Bronchial epithelial cell (primary cell): Measurements from ENCODE around the gene GALNT18. TPM values are rescaled to one million over a fixed set of nuclear protein-coding genes. Genes with fewer than 3 reads are reported as not detected.

Source experiments
- DNase-seq: peaks from one replicate; pipeline ENCODE4 v3.0.0-alpha.2; 2010; ENCODE audit warnings: low read depth
- FAIRE-seq: peaks from 2 replicates; lab custom pipeline; 2011; peaks lifted over from hg19 to GRCh38; lab: Jason Lieb, UNC
- H3K27me3 ChIP-seq: 2 replicates; pipeline ENCODE4 v1.5.1; 2011; ENCODE audit warnings: low read length; ENCODE audit not compliant: control insufficient read depth, insufficient read depth
- H3K36me3 ChIP-seq: 2 replicates; pipeline ENCODE4 v1.5.1; 2011; ENCODE audit warnings: low read length; ENCODE audit not compliant: control insufficient read depth, insufficient read depth
- H3K4me3 ChIP-seq: 2 replicates; pipeline ENCODE4 v1.5.1; 2011; ENCODE audit warnings: mild to moderate bottlenecking, low read depth, low read length, control low read depth
- total RNA-seq: library from RNA; depleted of rRNA; stranded (reverse); fragments of >200 nt; gene quantifications from 2 replicates; pipeline ENCODE4 v1.2.1, GENCODE V29; 2014
- TF ChIP-seq, protein P1 (sequence below): IDR thresholded peaks from 2 replicates; pipeline ENCODE4 v1.5.1; 2011; ENCODE audit warnings: mild to moderate bottlenecking, moderate library complexity, low read length, control low read depth, inconsistent platforms; ENCODE audit not compliant: insufficient read depth, severe bottlenecking

The GALNT18 gene
- total RNA-seq, 1 donor from 2014 or later, result 26.1 TPM

DNA sequence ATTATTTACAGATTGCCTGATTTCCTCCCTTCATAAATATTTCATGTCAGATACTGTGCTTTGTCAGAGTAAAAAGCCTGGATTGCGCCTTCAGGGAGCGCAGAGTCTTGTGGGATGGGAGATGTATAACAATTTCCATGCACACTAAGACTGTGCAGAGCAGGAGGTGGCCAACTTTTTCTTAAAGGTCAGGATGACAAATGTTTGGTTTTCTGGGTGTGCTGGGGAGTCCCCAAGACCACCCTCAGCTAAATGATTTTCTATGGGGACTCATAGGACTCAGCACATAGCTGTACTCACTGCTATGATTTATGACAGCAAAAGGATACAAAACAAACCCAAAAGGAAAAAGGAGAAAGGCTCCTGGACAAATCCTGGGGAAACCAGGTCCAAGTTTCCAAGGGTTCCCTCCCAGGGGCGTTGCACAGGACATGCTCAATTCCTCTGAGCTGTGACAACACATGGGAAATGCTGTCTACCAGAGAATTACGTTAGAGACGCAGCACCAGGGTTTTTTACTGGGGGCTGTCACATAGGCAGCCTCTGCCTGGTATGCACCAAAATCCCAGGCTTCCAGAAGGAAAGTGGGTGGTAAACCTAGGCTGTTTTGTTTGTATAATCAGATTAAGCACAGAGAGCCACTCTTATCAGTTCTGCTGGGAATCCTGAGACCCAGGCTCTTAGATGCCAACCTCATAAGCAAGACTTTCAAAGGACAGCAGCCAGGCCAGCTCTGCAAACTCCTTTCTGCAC lies 327.8 kb downstream of the GALNT18 start:
- Histone ChIP-seq H3K27me3 (no peaks in the 10 kb centered on the region), H3K36me3 (no peaks in the 10 kb centered on the region), H3K4me3 (no peak overlapping the region)
- no peak for FAIRE-seq
- TF ChIP-seq, protein P1, sequence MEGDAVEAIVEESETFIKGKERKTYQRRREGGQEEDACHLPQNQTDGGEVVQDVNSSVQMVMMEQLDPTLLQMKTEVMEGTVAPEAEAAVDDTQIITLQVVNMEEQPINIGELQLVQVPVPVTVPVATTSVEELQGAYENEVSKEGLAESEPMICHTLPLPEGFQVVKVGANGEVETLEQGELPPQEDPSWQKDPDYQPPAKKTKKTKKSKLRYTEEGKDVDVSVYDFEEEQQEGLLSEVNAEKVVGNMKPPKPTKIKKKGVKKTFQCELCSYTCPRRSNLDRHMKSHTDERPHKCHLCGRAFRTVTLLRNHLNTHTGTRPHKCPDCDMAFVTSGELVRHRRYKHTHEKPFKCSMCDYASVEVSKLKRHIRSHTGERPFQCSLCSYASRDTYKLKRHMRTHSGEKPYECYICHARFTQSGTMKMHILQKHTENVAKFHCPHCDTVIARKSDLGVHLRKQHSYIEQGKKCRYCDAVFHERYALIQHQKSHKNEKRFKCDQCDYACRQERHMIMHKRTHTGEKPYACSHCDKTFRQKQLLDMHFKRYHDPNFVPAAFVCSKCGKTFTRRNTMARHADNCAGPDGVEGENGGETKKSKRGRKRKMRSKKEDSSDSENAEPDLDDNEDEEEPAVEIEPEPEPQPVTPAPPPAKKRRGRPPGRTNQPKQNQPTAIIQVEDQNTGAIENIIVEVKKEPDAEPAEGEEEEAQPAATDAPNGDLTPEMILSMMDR, result no peak
- DNase-seq, result no peak

DNA sequence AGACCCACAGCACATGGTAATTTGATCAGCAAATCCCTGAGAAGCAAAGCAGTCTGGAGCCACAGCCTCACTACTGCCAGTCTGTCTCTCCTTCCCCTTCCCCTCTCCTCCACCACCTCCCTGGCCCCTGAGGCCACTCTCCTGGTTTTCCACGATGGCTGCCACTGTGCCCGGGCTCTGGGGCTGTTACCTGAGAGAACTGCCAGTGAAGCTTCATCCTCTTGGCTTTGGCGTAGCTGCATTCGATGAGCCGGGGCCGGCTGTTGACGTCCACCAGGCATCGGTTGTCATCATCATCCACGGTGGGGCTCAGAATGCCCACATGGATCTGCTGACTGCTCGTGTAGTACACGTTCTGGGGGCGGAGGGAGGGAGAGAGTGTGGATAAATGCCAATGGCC lies 329.0 kb downstream of the GALNT18 start:
- H3K27me3 ChIP-seq, result no peaks in the 10 kb centered on the region
- DNase-seq (no peak), FAIRE-seq (no peak)
- no peaks in the 10 kb centered on the region for H3K36me3 ChIP-seq
- TF ChIP-seq, protein P1, result no peak
- no peak overlapping the region for H3K4me3 ChIP-seq

DNA sequence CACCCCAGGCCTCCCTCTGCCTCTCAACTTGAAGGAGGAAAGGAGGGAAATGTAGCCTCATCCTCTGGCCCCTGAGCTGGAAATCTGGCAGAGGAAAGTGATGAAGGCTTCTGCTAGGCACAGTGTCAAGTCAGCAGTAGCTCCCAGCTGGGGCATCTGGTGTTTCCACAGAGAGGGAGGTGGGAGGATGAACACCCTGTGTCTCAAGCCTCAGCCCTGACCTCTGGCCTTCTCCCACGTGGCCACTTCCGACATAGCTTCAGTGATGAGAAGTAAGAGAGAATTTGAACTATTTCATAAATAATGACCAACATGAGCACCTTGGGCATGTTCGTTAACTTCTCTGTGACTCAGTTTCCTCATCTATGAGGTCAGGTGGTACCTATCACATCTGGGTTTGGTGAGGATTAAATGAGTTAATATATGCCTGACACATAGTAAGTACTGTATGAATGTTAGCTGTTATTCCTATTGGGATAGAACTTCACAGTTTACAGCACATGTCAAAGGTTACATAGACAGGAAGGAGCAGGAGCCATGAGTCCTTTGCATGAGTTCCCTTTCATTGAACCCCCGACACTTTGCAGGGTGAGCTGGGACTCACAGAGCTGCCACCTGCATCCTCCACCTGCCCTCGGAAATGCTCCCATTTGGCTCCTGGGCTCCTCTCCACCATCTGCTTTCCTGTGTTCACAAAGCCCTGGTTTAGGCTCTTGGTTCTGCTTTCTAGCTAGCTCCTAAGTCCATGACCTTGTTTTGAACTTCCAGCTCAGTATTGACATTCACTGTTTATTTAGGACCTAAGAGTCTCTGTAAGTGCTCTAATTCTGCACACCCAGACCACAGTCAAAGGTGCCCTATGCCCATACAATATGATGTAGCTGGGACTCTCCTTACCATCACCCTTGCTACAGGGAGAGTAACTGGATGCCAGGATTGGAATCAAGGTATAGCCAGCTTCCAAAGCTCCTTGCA lies 330.5 kb downstream of the GALNT18 start:
- Histone ChIP-seq H3K36me3 (no peaks in the 10 kb centered on the region), H3K4me3 (no peak overlapping the region), H3K27me3 (no peaks in the 10 kb centered on the region)
- TF ChIP-seq, protein P1, result no peak
- no peak for DNase-seq
- peak; percentile 47 for FAIRE-seq

DNA sequence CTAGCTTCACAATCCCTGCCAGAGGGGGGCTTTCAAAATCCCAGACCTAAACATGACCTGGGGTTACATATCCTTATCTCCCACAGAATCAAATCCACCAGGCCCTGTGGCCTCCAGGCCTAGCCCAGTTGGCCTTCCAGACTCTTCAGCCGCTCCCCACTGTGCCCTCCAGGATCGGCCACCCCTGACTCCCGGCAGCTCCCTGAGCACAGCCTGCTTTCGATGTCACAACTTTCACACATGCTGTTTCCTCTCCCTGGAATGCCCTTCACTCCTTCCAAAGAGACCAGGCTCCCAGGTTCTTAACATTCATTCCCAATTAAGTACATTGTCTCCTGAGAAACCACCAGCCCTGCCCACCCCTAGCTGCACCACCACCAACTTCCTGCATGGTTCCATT lies 331.5 kb downstream of the GALNT18 start:
- TF ChIP-seq, protein P1, result no peak
- H3K36me3 ChIP-seq, result no peaks in the 10 kb centered on the region
- peak; percentile 47 for FAIRE-seq
- no peaks in the 10 kb centered on the region for H3K27me3 ChIP-seq
- no peak overlapping the region for H3K4me3 ChIP-seq
- DNase-seq, result no peak

DNA sequence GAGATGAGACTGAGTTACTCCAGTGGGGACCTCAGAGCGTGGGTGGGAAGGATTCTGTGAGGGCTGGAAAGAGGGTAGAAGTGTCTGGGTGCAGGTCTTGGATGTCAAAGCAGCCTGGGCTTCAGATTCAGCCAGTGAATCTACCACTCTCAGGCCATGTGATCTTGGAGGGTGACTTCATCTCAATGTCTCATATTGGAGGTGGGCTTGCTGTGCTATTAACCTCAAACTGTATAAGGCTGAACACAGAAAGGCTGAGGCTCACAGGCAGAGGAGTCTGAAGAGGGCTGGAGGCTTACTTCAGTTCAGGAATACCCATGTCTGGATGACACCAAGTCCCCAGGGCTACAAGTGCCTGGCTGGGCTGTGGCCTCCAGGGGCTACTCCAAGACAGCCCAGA lies 332.1 kb downstream of the GALNT18 start:
- no peak overlapping the region for H3K4me3 ChIP-seq
- no peaks in the 10 kb centered on the region for H3K27me3 ChIP-seq
- DNase-seq (no peak), FAIRE-seq (peak; percentile 72)
- TF ChIP-seq, protein P1, result no peak
- no peaks in the 10 kb centered on the region for H3K36me3 ChIP-seq
